ENCODE data around the gene TBC1D21. TPM values are rescaled to one million over a fixed set of nuclear protein-coding genes. Genes with fewer than 3 reads are reported as not detected.

The TBC1D21 gene
- total RNA-seq, 6 donors from 2014 or later = not detected

GRCh38 chr15:73856458-73857192 is 16.7 kb upstream of the TBC1D21 start:
- DNase-seq (peak in 1 of 2 donors; percentile 13), ATAC-seq (ENCODE audit: low FRiP score in 2 of 2) (no peak)
- H3K4me1 ChIP-seq = no peaks in the 10 kb centered on the region
- H3K27me3 ChIP-seq = no peaks in the 10 kb centered on the region
- H3K9me3 ChIP-seq = no peaks in the 10 kb centered on the region
- no peak overlapping the region for H3K4me3 ChIP-seq
- TF ChIP-seq EP300 (IDR thresholded peaks at IDR 0.05) = no peak
- no peak for TF ChIP-seq POLR2A (IDR thresholded peaks at IDR 0.05)
- TF ChIP-seq CTCF (IDR thresholded peaks at IDR 0.05) = no peak
- TF ChIP-seq POLR2AphosphoS5 (IDR thresholded peaks at IDR 0.05) = no peak
- no peak overlapping the region for H3K27ac ChIP-seq
- no peaks in the 10 kb centered on the region for H3K36me3 ChIP-seq
- WGBS, 2 donors = 49 to 53% methylated on average over 14 of the region's 14 CpGs

- Histone ChIP-seq H3K4me1 (no peaks in the 10 kb centered on the region), H3K27ac (no peak overlapping the region), H3K27me3 (no peaks in the 10 kb centered on the region), H3K4me3 (no peak overlapping the region), H3K36me3 (no peaks in the 10 kb centered on the region), H3K9me3 (no peaks in the 10 kb centered on the region)
- 66 to 70% methylated on average over 7 of the region's 7 CpGs for WGBS, 2 donors
- DNase-seq (no peak), ATAC-seq (ENCODE audit: low FRiP score in 2 of 2) (no peak)
- TF ChIP-seq EP300 (IDR thresholded peaks at IDR 0.05) = no peak
- TF ChIP-seq POLR2A (IDR thresholded peaks at IDR 0.05) = no peak
- TF ChIP-seq CTCF (IDR thresholded peaks at IDR 0.05) = no peak
- TF ChIP-seq POLR2AphosphoS5 (IDR thresholded peaks at IDR 0.05) = no peak
These were observed 16.0 kb upstream of the TBC1D21 start for GRCh38 chr15:73857193-73857920.

- Histone ChIP-seq H3K4me1 (no peaks in the 10 kb centered on the region), H3K9me3 (no peaks in the 10 kb centered on the region), H3K4me3 (no peak overlapping the region), H3K27me3 (no peaks in the 10 kb centered on the region), H3K27ac (no peak overlapping the region), H3K36me3 (no peaks in the 10 kb centered on the region)
- DNase-seq (no peak), ATAC-seq (ENCODE audit: low FRiP score in 2 of 2) (no peak)
- WGBS, 2 donors = 71% methylated on average over 6 of the region's 6 CpGs; no CpG with 5 or more reads in 1 of the 2 donors
- TF ChIP-seq POLR2AphosphoS5 (IDR thresholded peaks at IDR 0.05) (no peak), POLR2A (IDR thresholded peaks at IDR 0.05) (no peak), EP300 (IDR thresholded peaks at IDR 0.05) (no peak), CTCF (IDR thresholded peaks at IDR 0.05) (no peak)
These were observed 15.3 kb upstream of the TBC1D21 start for GRCh38 chr15:73858062-73858461.

- Histone ChIP-seq H3K27me3 (peaks cover 0 to 2% (median 0%) of the 10 kb centered on the region in 4 donors), H3K36me3 (no peaks in the 10 kb centered on the region), H3K4me1 (no peaks in the 10 kb centered on the region), H3K9me3 (no peaks in the 10 kb centered on the region), H3K27ac (no peak overlapping the region), H3K4me3 (no peak overlapping the region)
- no peak for DNase-seq
- 26 to 36% methylated on average over 6 of the region's 6 CpGs for WGBS, 2 donors
- TF ChIP-seq POLR2A (IDR thresholded peaks at IDR 0.05) = no peak
- TF ChIP-seq CTCF (IDR thresholded peaks at IDR 0.05) = no peak
- no peak for TF ChIP-seq EP300 (IDR thresholded peaks at IDR 0.05)
- no peak for TF ChIP-seq POLR2AphosphoS5 (IDR thresholded peaks at IDR 0.05)
- no peak for ATAC-seq (ENCODE audit: low FRiP score in 2 of 2)
These were observed 11.1 kb upstream of the TBC1D21 start for GRCh38 chr15:73862276-73862675.
